Glomerular visceral epithelial cell (primary cell): ENCODE data around the gene CDH6.

Experiments used
- DNase-seq: peaks from one replicate; pipeline ENCODE4 v3.0.0-alpha.2; 2016; ENCODE audit errors: extremely low spot score

Gene CDH6

GRCh38 chr5:31197183-31197582 is 3.7 kb downstream of the CDH6 start:
- peak; percentile 29 for DNase-seq

DNA sequence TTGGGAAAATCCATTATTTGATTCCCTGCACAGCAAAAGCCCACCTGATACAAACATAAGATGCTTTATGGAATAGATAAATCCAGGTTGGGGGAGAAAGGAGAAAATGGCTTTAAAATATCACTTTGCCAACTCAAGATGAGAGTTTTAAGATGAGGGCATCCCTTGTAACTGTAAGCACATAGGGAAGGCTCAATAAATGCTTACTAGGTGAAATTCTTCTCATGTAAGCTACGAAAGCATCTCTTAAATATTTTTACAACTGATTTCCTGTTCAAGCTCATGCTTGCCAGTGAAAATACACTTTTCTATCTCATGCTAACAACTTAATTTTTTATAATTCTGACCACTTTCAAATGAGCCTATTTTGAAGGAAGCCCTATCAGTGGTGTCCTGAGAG is 11.5 kb downstream of the CDH6 start:
- DNase-seq: no peak

DNA sequence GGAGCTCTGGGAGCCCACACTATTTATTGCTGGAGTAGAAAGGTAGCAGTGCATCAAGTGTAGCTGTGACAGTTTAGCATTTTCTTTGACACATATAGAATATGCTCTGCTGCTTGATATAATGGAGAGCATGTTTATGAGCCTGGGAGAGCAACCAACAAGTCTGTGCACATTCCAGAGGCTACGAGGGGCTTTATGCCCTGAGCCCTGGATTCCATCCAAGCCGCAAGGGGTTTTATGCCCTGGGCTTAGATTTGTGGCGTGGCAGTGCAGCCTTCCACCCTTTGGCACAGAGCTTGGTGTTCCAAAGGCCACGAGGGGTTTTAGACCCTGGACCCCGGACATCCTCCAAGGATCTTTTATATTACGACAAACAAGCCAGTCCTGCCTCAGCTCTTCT is 14.6 kb downstream of the CDH6 start:
- no peak for DNase-seq

- no peak for DNase-seq
Observed at GRCh38 chr5:31209334-31209733, 15.8 kb downstream of the CDH6 start.

DNA sequence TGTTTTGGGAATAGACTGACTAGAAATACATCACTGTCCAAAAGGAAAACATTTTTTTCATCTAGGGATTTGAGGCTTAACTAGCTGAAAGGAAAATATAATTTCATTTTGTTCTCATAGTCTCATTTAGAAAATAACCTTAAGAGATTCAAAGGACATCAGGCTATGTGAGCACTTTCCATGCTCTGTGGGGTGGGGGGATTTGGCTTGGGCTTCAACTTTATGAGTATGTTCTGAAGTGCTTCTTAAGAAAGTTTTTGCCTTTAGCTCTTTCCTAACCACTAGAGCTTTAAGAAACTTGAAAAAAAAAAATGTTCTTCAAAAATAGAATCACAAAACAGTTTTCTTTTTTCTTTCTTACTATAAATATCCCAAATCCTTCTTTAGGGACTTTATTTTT is 17.6 kb downstream of the CDH6 start:
- DNase-seq: no peak

GRCh38 chr5:31213257-31213656 is 19.8 kb downstream of the CDH6 start:
- no peak for DNase-seq

DNA sequence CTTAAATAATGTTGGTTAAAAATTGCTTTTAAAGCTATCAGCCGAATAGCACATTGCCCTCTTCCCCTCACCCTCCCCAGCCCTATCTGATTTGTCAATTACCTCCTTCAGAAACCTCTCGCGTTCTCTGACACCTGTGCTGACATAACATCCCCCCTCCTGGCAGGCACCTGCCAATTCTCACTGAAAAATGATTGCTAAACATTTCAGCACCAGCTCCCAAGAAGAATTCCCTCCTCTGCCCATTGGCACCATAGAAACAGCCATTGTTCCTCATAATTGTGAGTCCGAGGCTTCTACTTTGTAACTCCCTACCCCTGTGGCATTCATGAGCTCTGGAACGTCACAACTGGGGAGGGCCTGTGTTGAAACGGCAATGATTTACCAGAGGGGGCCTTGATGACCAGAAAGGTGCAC is 20.2 kb downstream of the CDH6 start:
- DNase-seq: no peak

- no peak for DNase-seq
Observed at GRCh38 chr5:31214229-31214628, 20.7 kb downstream of the CDH6 start.

- no peak for DNase-seq
Observed at GRCh38 chr5:31215236-31215635, 21.8 kb downstream of the CDH6 start.

GRCh38 chr5:31217446-31217845 is 24.0 kb downstream of the CDH6 start:
- DNase-seq: no peak

GRCh38 chr5:31218978-31219377 is 25.5 kb downstream of the CDH6 start:
- no peak for DNase-seq

GRCh38 chr5:31221001-31221400 is 27.5 kb downstream of the CDH6 start:
- DNase-seq: no peak

DNA sequence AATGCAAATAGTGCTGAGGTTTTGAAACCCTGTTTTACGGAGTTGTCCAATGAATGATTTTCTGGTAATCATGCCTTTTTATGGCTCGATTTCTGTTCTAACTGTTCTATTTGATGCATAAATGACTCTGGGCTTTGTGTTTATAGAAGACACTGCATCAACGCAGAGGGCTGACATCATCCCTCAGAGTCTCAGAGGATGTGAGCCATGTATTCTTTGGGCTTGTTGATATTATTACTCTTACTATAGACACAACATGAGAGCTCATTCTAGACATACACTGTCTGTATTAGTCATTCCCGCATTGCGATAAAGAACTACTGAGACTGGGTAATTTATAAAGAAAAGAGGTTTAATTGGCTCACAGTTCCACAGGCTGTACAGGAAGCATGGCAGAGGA is 31.6 kb downstream of the CDH6 start:
- no peak for DNase-seq

DNA sequence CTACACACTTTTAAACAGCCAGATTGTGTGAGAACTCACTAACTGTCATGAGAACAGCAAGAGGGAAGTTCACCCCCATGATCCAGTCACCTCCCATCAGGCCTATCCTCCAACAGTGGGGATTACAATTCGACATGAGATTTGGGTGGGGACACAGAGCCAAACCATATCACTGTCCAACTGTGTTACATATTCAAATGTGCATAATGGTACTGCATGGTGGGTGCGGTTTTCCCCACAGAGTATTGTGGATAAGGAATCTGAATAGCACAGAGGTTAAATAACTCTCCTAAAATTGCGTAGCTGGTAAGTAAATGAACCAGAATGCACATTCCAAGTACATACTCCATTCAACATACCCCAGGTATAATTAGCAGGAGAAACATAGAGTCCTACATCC is 32.1 kb downstream of the CDH6 start:
- DNase-seq: no peak

DNA sequence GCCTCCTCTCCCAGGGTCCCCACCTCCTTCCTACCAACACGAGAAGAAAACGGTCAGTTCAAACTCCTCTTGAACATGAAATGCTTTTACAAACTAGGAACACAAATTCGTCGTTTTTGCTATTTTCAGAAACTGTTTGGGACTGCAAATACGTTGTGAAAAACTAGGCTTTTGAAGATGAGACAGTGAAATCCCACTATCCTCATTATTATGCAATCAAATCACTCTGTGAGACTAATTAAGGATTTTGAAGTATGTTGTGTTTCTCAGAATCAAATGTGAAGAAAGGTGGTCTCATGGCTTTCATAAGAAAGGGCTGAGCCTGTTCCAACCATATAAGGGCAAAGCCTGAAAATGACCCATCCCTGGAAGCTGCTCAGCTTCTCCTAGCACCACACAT is 33.2 kb downstream of the CDH6 start:
- no peak for DNase-seq

DNA sequence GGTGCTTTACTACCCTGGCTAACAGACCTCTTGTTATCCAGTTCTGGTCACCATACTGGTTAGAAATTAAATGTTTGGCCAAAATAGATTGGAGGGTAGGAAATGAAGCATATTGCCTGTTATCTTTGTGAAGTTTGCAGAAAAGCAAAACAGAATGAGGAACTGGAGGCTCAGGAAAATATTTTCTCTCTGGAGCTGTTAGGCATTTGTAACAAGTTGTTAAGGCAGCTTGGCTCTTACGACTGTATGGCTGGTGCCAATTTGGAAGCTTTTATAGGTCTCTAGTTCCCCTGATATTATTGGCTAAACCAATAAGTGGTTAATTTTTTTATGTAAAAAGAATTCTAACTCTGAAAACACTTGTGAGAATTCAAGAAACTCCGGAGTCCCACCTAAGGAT is 35.8 kb downstream of the CDH6 start:
- no peak for DNase-seq

GRCh38 chr5:31231177-31231838 is 37.8 kb downstream of the CDH6 start:
- DNase-seq: no peak

GRCh38 chr5:31232273-31232888 is 38.9 kb downstream of the CDH6 start:
- DNase-seq: peak; percentile 70

DNA sequence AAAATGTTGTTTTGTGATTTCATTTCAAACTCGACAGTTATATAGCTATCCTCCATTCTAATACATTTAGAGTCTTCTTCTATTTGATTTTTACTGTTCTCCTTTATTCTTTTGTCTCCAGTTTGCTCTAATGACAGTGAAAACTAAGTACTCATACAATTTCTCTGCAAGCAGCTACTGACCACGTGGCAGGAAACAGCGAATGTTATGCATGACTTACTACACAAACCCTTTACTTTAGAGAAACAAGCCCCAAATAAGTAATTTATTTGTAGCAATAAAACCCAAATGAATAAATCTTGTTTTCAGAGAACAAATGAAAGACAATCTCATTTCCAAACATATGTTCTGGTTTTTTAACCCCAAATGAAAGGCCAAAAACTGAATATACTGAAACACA is 41.9 kb downstream of the CDH6 start:
- DNase-seq: peak; percentile 45

GRCh38 chr5:31236339-31236738 is 42.9 kb downstream of the CDH6 start:
- no peak for DNase-seq

DNA sequence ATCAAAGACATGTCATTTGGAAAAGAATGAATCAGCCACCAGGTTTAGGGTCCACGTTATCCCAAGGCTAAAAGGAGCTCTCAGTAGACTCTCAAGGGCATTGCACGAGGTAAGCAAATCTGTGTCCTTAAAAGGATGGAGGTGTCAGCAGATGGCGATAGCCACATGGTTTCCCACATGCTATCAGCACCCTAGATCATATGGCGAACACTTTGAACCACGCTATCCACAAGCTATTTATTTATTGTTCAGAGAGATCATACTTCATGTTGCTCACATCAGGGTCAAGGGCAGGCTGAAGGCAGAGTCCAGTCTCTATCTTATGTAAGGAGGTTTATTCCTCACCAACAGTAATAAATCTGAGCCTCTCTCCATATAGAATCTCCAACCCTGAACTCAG is 43.7 kb downstream of the CDH6 start:
- DNase-seq: no peak

GRCh38 chr5:31238497-31238896 is 45.0 kb downstream of the CDH6 start:
- no peak for DNase-seq

GRCh38 chr5:31244921-31245320 is 51.4 kb downstream of the CDH6 start:
- DNase-seq: no peak

- no peak for DNase-seq
Observed at GRCh38 chr5:31247381-31247780, 53.9 kb downstream of the CDH6 start.
